OCI-LY1 (cell line): ENCODE data around the gene SLC13A1.

Experiments used
- EZH2 ChIP-seq: fragments of 200-600 bp; sonication (generic), shearing (Covaris generic); IDR thresholded peaks from 2 replicates; pipeline ENCODE4 v1.8.0; 2017; ENCODE audit warnings: borderline replicate concordance, mixed run types, mild to moderate bottlenecking, antibody characterized with exemption, low read length, moderate library complexity, mixed read lengths
- TF ChIP-seq, protein P1 (sequence below): fragments of 200-600 bp; sonication (generic), shearing (Covaris generic); IDR thresholded peaks from 2 replicates; pipeline ENCODE4 v1.5.1; 2017; ENCODE audit warnings: mild to moderate bottlenecking, antibody characterized with exemption, low read length, moderate library complexity, mixed read lengths

DNA sequence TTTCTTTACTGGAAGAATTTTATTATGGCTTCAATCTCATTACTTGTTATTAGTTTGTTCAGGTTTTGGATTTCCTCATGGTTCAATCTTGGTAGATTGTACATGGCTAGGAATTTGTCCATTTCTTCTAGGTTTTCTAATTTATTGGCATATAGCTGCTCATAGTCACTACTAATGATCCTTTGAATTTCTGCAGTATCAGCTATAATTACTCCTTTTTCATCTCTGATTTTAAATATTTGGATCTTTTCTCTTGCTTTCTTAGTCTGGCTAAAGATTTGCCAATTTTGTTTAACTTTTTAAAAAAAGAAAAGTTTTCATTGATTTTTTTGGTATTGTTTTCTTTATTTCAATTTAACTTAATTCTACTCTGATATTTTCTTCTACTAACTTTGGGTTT lies 59.2 kb downstream of the SLC13A1 start:
- TF ChIP-seq, protein P1, sequence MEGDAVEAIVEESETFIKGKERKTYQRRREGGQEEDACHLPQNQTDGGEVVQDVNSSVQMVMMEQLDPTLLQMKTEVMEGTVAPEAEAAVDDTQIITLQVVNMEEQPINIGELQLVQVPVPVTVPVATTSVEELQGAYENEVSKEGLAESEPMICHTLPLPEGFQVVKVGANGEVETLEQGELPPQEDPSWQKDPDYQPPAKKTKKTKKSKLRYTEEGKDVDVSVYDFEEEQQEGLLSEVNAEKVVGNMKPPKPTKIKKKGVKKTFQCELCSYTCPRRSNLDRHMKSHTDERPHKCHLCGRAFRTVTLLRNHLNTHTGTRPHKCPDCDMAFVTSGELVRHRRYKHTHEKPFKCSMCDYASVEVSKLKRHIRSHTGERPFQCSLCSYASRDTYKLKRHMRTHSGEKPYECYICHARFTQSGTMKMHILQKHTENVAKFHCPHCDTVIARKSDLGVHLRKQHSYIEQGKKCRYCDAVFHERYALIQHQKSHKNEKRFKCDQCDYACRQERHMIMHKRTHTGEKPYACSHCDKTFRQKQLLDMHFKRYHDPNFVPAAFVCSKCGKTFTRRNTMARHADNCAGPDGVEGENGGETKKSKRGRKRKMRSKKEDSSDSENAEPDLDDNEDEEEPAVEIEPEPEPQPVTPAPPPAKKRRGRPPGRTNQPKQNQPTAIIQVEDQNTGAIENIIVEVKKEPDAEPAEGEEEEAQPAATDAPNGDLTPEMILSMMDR, result no peak
- TF ChIP-seq EZH2, result no peak
